ENCODE measurements around the gene MEF2C.

Gene MEF2C

GRCh38 chr5:88778736-88779135 is 104.2 kb downstream of the MEF2C start:
- 0 out of 2 replicates have a peak, but pooled peaks cover 2% of the 10 kb centered on the region for H3K4me1 ChIP-seq (ENCODE audit: control insufficient read depth, low read length)

GRCh38 chr5:88776692-88777091 is 106.3 kb downstream of the MEF2C start:
- H3K27me3 ChIP-seq (ENCODE audit: control insufficient read depth, low read length): no peaks in the 10 kb centered on the region
- H3F3A ChIP-seq (ENCODE audit: control insufficient read depth, insufficient read depth): peaks cover 5% of the 10 kb centered on the region; the same call in 1 of the 2 replicates
- peaks cover 91% of the 10 kb centered on the region for H3K36me3 ChIP-seq (ENCODE audit: control insufficient read depth, low read length)
- H3K9me3 ChIP-seq (ENCODE audit: control insufficient read depth, insufficient read depth, low read length): no peaks in the 10 kb centered on the region
- TF ChIP-seq CTCF (IDR thresholded peaks at IDR 0.05; ENCODE audit: low read depth, low read length, poor library complexity, severe bottlenecking) (no peak), EZH2phosphoT487 (IDR thresholded peaks at IDR 0.05; ENCODE audit: borderline replicate concordance, low read length) (no peak)
- no peaks in the 10 kb centered on the region for H4K20me1 ChIP-seq (ENCODE audit: control insufficient read depth, insufficient read depth, low read depth, low read length)
- no peaks in the 10 kb centered on the region for H3K9me2 ChIP-seq (replicated peaks; ENCODE audit: control insufficient read depth, low read length)
- H3K79me2 ChIP-seq (ENCODE audit: control insufficient read depth, low read length): peaks cover 76% of the 10 kb centered on the region
- H3K4me2 ChIP-seq (ENCODE audit: low read length): no peak overlapping the region
- H3K4me1 ChIP-seq (ENCODE audit: control insufficient read depth, low read length): 0 out of 2 replicates have a peak, but pooled peaks cover 6% of the 10 kb centered on the region
- H3K4me3 ChIP-seq (ENCODE audit: low read length): no peak overlapping the region
- no peak overlapping the region for H3K27ac ChIP-seq (ENCODE audit: low read depth, low read length)

More at GRCh38 chr5:88778736-88779135, 104.2 kb downstream of the MEF2C start:
- Histone ChIP-seq H3K4me3 (ENCODE audit: low read length) (no peak overlapping the region), H3K27me3 (ENCODE audit: control insufficient read depth, low read length) (no peaks in the 10 kb centered on the region), H3F3A (ENCODE audit: control insufficient read depth, insufficient read depth) (peaks cover 5% of the 10 kb centered on the region; the same call in 1 of the 2 replicates), H3K9me3 (ENCODE audit: control insufficient read depth, insufficient read depth, low read length) (no peaks in the 10 kb centered on the region), H3K36me3 (ENCODE audit: control insufficient read depth, low read length) (peaks cover 88% of the 10 kb centered on the region), H3K4me2 (ENCODE audit: low read length) (no peak overlapping the region), H3K79me2 (ENCODE audit: control insufficient read depth, low read length) (peaks cover 73% of the 10 kb centered on the region), H4K20me1 (ENCODE audit: control insufficient read depth, insufficient read depth, low read depth, low read length) (no peaks in the 10 kb centered on the region), H3K27ac (ENCODE audit: low read depth, low read length) (no peak overlapping the region), H3K9me2 (replicated peaks; ENCODE audit: control insufficient read depth, low read length) (no peaks in the 10 kb centered on the region)
- no peak for TF ChIP-seq CTCF (IDR thresholded peaks at IDR 0.05; ENCODE audit: low read depth, low read length, poor library complexity, severe bottlenecking)
- no peak for TF ChIP-seq EZH2phosphoT487 (IDR thresholded peaks at IDR 0.05; ENCODE audit: borderline replicate concordance, low read length)

GRCh38 chr5:88772831-88773230 is 110.2 kb downstream of the MEF2C start:
- Histone ChIP-seq H3K79me2 (ENCODE audit: control insufficient read depth, low read length) (peaks cover 80% of the 10 kb centered on the region), H3F3A (ENCODE audit: control insufficient read depth, insufficient read depth) (no peaks in the 10 kb centered on the region), H3K4me1 (ENCODE audit: control insufficient read depth, low read length) (peaks cover 11% of the 10 kb centered on the region; the same call in 1 of the 2 replicates), H3K27me3 (ENCODE audit: control insufficient read depth, low read length) (no peaks in the 10 kb centered on the region), H3K27ac (ENCODE audit: low read depth, low read length) (no peak overlapping the region), H3K4me3 (ENCODE audit: low read length) (no peak overlapping the region), H3K4me2 (ENCODE audit: low read length) (no peak overlapping the region), H4K20me1 (ENCODE audit: control insufficient read depth, insufficient read depth, low read depth, low read length) (no peaks in the 10 kb centered on the region; the same call in 1 of the 2 replicates), H3K9me2 (replicated peaks; ENCODE audit: control insufficient read depth, low read length) (no peaks in the 10 kb centered on the region), H3K9me3 (ENCODE audit: control insufficient read depth, insufficient read depth, low read length) (no peaks in the 10 kb centered on the region), H3K36me3 (ENCODE audit: control insufficient read depth, low read length) (peaks cover 92% of the 10 kb centered on the region)
- TF ChIP-seq CTCF (IDR thresholded peaks at IDR 0.05; ENCODE audit: low read depth, low read length, poor library complexity, severe bottlenecking) (no peak), EZH2phosphoT487 (IDR thresholded peaks at IDR 0.05; ENCODE audit: borderline replicate concordance, low read length) (no peak)

All from DOHH2 (cell line).